Neutrophil (primary cell): Measurements from ENCODE around the gene PALM.

Experiments
- H3K27ac ChIP-seq: fragments of 200-600 bp; sonication (generic); 2 replicates; pipeline ENCODE4 v1.5.1; 2016; ENCODE audit warnings: mild to moderate bottlenecking, moderate library complexity
- H3K27me3 ChIP-seq: fragments of 200-600 bp; sonication (generic); 2 replicates; pipeline ENCODE4 v1.6.0; 2016; ENCODE audit warnings: mild to moderate bottlenecking
- H3K36me3 ChIP-seq: fragments of 200-600 bp; sonication (generic); 2 replicates; pipeline ENCODE4 v1.5.1; 2017
- H3K4me1 ChIP-seq, 2 experiments: fragments of 200-600 bp in 1 of 2; sonication (generic) in 1 of 2; 1 replicate in 1 of 2; 2 replicates in 1 of 2; pipeline versions ENCODE4 v1.5.1 to v1.6.1; 2013 to 2016; ENCODE audit warnings: low read depth in 1 of 2, low read length in 1 of 2, mild to moderate bottlenecking in 1 of 2, moderate library complexity in 1 of 2; ENCODE audit not compliant: control insufficient read depth in 1 of 2, insufficient read depth in 1 of 2
- H3K4me3 ChIP-seq, 2 experiments: fragments of 200-600 bp in 1 of 2; sonication (generic) in 1 of 2; 1 replicate in 1 of 2; 2 replicates in 1 of 2; pipeline ENCODE4 v1.5.1; 2013 to 2016; ENCODE audit warnings: low read depth in 1 of 2, low read length in 1 of 2, mild to moderate bottlenecking in 1 of 2, moderate library complexity in 1 of 2
- H3K9me3 ChIP-seq: fragments of 200-600 bp; sonication (generic); 2 replicates; pipeline ENCODE4 v1.5.1; 2016
- CTCF ChIP-seq: fragments of 200-600 bp; sonication (generic); IDR thresholded peaks from 2 replicates; pipeline ENCODE4 v1.5.1; 2016; ENCODE audit warnings: antibody characterized with exemption

The PALM gene

GRCh38 chr19:731000-731399 is 22.3 kb downstream of the PALM start:
- Histone ChIP-seq H3K36me3 (no peaks in the 10 kb centered on the region), H3K4me3 (no peak overlapping the region), H3K9me3 (no peaks in the 10 kb centered on the region), H3K27me3 (peaks cover 6% of the 10 kb centered on the region), H3K27ac (no peak overlapping the region), H3K4me1 (peaks cover 11 to 12% of the 10 kb centered on the region in 2 experiments)
- no peak for TF ChIP-seq CTCF

DNA sequence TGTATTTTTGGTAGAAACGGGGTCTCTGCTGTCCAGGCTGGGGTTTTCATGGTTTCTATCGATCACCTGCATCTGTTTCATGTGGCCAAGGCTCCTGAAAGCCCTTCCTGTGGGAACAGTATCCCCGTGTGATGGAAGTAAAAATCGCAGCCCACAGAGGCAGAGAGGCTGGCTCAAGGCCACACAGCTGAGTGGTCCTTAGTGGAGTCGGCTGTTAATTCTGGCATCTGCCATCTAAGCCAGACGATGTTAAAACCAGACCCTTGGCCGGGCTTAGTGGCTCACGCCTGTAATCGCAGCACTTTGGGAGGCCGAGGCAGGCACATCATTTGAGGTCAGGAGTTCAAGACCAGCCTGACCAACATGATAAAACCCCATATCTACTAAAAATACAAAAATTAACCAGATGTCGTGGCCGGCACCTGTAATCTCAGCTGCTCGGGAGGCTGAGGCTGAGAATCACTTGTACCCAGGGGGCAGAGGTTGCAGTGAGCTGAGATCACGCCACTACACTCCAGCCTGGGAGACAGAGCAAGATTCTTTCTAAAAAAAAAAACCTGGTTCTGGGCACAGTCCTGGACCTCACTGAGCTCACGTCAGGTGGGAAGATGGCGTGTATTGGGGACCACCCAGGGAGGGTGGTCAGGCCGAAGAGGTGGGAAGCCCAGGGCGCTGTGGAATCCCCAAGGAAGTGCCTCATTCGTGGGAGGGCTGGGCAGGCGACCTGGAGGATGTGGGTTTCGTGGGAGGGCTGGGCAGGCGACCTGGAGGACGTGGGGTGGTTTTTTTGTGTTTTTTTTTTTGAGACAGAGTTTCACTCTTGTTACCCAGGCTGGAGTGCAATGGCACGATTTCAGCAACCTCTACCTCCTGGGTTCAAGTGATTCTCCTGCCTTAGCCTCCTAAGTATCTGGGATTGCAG is 23.7 kb downstream of the PALM start:
- H3K9me3 ChIP-seq, result no peaks in the 10 kb centered on the region
- H3K4me3 ChIP-seq, result no peak overlapping the region
- H3K4me1 ChIP-seq, result peaks cover 11 to 12% of the 10 kb centered on the region in 2 experiments
- H3K36me3 ChIP-seq, result no peaks in the 10 kb centered on the region
- no peak for TF ChIP-seq CTCF
- no peak overlapping the region for H3K27ac ChIP-seq
- peaks cover 6% of the 10 kb centered on the region for H3K27me3 ChIP-seq

DNA sequence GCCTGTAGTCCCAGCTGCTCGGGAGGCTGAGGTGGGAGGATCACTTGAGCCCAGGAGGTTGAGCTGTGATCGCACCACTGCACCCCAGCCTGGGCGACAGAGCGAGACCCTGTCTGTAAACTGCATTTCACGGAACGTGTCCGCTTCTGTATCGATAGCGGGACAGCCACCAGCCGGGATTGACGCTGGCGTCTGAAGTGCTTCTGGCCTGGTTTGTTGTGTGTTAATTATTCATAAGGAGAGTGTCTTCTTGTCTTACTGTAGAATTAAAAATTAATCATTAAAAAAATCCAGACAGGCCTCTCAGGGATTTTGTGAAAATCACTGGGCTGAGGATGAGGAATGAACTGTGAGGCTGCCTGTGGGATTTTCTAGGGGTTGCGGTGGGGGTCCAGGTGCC is 26.0 kb downstream of the PALM start:
- H3K4me1 ChIP-seq, result peaks cover 5% of the 10 kb centered on the region in 2 experiments
- no peaks in the 10 kb centered on the region for H3K27me3 ChIP-seq
- no peaks in the 10 kb centered on the region for H3K36me3 ChIP-seq
- no peak for TF ChIP-seq CTCF
- no peaks in the 10 kb centered on the region for H3K9me3 ChIP-seq
- H3K4me3 ChIP-seq, result no peak overlapping the region
- H3K27ac ChIP-seq, result no peak overlapping the region

- Histone ChIP-seq H3K27me3 (no peaks in the 10 kb centered on the region), H3K4me3 (no peak overlapping the region), H3K4me1 (peaks cover 5% of the 10 kb centered on the region in 2 experiments), H3K36me3 (no peaks in the 10 kb centered on the region), H3K27ac (no peak overlapping the region), H3K9me3 (no peaks in the 10 kb centered on the region)
- no peak for TF ChIP-seq CTCF
Measured at GRCh38 chr19:736125-736524, 27.4 kb downstream of the PALM start.

DNA sequence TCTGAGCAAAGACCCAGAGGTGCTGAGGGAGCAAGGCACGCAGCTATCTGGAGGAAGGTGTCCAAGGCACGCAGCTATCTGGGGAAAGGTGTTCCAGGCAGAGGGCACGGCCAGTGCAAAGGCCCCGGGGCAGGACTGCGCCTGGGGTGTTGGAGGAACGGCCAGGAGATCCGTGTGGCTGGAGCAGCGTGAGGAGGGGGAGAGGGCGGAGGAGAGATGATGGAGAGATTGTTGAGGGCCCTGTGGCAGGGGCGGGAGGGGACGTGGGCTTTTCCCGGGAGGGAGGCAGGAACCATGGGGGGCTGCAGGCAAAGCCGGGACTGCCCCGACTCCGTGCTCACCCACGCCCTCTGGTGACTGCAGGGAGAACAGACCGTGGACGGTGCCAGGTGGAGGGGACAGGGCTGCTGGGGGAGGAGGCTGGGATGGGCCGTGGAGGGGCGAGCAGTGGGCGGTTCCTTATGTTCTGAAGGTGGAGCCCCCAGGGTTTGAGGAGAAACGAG is 28.9 kb downstream of the PALM start:
- no peak overlapping the region for H3K27ac ChIP-seq
- peaks cover 5% of the 10 kb centered on the region in 2 experiments for H3K4me1 ChIP-seq
- no peaks in the 10 kb centered on the region for H3K27me3 ChIP-seq
- peak; percentile 56 for TF ChIP-seq CTCF
- H3K36me3 ChIP-seq, result no peaks in the 10 kb centered on the region
- H3K4me3 ChIP-seq, result no peak overlapping the region
- H3K9me3 ChIP-seq, result no peaks in the 10 kb centered on the region
